HEK293 (cell line): ENCODE results near the gene SHC3.
A peak's percentile ranks its signal among the peaks of the same experiment; 100 is the strongest.

ENCODE experiments used
- CTCF ChIA-PET: fragments of 350-600 bp; formaldehyde crosslinking; extraction: SDS; loops from one replicate; lab custom pipeline; 2021; ENCODE audit warnings: antibody characterized with exemption; lab: Yijun Ruan, JAX
- POLR2A ChIA-PET: fragments of 300-600 bp; formaldehyde crosslinking; extraction: SDS; loops from one replicate; lab custom pipeline; 2020; ENCODE audit warnings: antibody characterized with exemption, inconsistent platforms; lab: Yijun Ruan, JAX
- H3K27ac ChIP-seq: fragments of 200-500 bp; sonication (Bioruptor generic); 2 replicates; pipeline ENCODE4 v1.5.1; 2014; ENCODE audit warnings: low read depth, low read length, control low read depth, inconsistent platforms; ENCODE audit errors: extremely low read depth
- H3K36me3 ChIP-seq, 2 experiments: fragments of 200-500 bp in 1 of 2; sonication (Bioruptor generic) in 1 of 2; 1 replicate in 1 of 2; 2 replicates in 1 of 2; pipeline ENCODE4 v1.5.1; 2014 to 2017; ENCODE audit warnings: inconsistent platforms in 2 of 2, low read length in 2 of 2; ENCODE audit not compliant: control insufficient read depth in 2 of 2, insufficient read depth in 1 of 2
- H3K4me1 ChIP-seq: fragments of 200-500 bp; sonication (Bioruptor generic); 2 replicates; pipeline ENCODE4 v1.5.1; 2014; ENCODE audit warnings: mild to moderate bottlenecking, low read length, inconsistent platforms; ENCODE audit not compliant: control insufficient read depth, insufficient read depth
- H3K4me3 ChIP-seq: 2 replicates; pipeline ENCODE4 v1.5.1; 2011; ENCODE audit warnings: low read depth, mild to moderate bottlenecking, control low read depth, low read length, moderate library complexity
- H3K9me3 ChIP-seq: fragments of 200-500 bp; sonication (Bioruptor generic); 2 replicates; pipeline ENCODE4 v1.5.1; 2014; ENCODE audit warnings: low read depth, low read length, inconsistent platforms; ENCODE audit not compliant: control insufficient read depth, insufficient read depth
- AEBP2 ChIP-seq: fragments of 450-650 bp; formaldehyde crosslinking; IDR thresholded peaks from 2 replicates; pipeline ENCODE4 v1.5.1; 2016; ENCODE audit warnings: missing biosample characterization, missing genetic modification characterization, borderline replicate concordance
- CTCF ChIP-seq: fragments of 450-650 bp; formaldehyde crosslinking; IDR thresholded peaks from 2 replicates; pipeline ENCODE4 v1.5.1; 2016; ENCODE audit warnings: missing biosample characterization, missing genetic modification characterization
- SETDB1 ChIP-seq: IDR thresholded peaks from one replicate; pipeline ENCODE4 v1.6.1; 2017; ENCODE audit warnings: mild to moderate bottlenecking, low read length, moderate library complexity, mixed read lengths; ENCODE audit not compliant: insufficient read length
- ZBTB8A ChIP-seq: fragments of 450-650 bp; formaldehyde crosslinking; IDR thresholded peaks from 2 replicates; pipeline ENCODE4 v1.5.1; 2016; ENCODE audit warnings: missing biosample characterization, missing genetic modification characterization
- ZNF114 ChIP-seq: fragments of 450-650 bp; formaldehyde crosslinking; IDR thresholded peaks from 2 replicates; pipeline ENCODE4 v1.5.0; 2017; ENCODE audit warnings: missing biosample characterization, missing genetic modification characterization
- ZNF184 ChIP-seq: fragments of 450-650 bp; IDR thresholded peaks from 2 replicates; pipeline ENCODE4 v1.5.1; 2018; ENCODE audit warnings: missing biosample characterization, mild to moderate bottlenecking, missing genetic modification characterization
- ZNF394 ChIP-seq: fragments of 450-650 bp; formaldehyde crosslinking; IDR thresholded peaks from 2 replicates; pipeline ENCODE4 v1.5.1; 2016; ENCODE audit warnings: missing biosample characterization, missing genetic modification characterization, mild to moderate bottlenecking, moderate library complexity, borderline replicate concordance
- ZNF426 ChIP-seq: fragments of 450-650 bp; formaldehyde crosslinking; IDR thresholded peaks from 2 replicates; pipeline ENCODE4 v1.5.1; 2017; ENCODE audit warnings: missing biosample characterization, missing genetic modification characterization, mild to moderate bottlenecking, inconsistent platforms, moderate library complexity
- ZNF514 ChIP-seq: fragments of 450-650 bp; formaldehyde crosslinking; IDR thresholded peaks from 2 replicates; pipeline ENCODE4 v1.5.1; 2016; ENCODE audit warnings: missing biosample characterization, missing genetic modification characterization
- ZNF530 ChIP-seq: fragments of 450-650 bp; formaldehyde crosslinking; IDR thresholded peaks from 2 replicates; pipeline ENCODE4 v1.5.1; 2016; ENCODE audit warnings: low read depth, missing biosample characterization, missing genetic modification characterization
- ZNF791 ChIP-seq: fragments of 450-650 bp; formaldehyde crosslinking; IDR thresholded peaks from 2 replicates; pipeline ENCODE4 v1.5.1; 2016; ENCODE audit warnings: missing biosample characterization, missing genetic modification characterization
- ZNF830 ChIP-seq: fragments of 450-650 bp; IDR thresholded peaks from 2 replicates; pipeline ENCODE4 v1.5.0; 2018; ENCODE audit warnings: missing biosample characterization, missing genetic modification characterization, low read depth, mild to moderate bottlenecking, moderate library complexity
- TF ChIP-seq, protein P1 (sequence below): sonication (generic); formaldehyde crosslinking; IDR thresholded peaks from 2 replicates; pipeline ENCODE4 v1.8.1; 2022; ENCODE audit warnings: mild to moderate bottlenecking, moderate library complexity, missing genetic modification reagents

SHC3 gene

DNA sequence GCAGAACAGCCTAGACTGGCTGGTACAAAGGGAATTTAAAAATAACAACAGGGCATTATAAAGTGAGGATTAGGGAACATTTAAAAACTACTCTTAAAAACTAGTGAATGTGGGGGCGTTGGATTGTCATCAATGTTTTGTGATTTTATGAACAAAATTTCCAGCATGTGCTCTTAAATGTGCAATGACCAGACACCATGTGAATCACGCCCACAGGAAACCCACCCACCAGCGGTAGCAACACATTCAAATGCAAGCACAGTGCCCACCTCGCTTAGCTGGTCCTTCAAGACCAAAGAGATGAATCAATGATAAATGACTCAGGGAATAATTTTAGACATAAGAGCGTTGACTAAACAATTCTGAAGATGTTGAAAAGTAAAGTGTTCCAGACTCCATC lies 146.4 kb downstream of the SHC3 start:
- no peaks in the 10 kb centered on the region for H3K9me3 ChIP-seq
- ChIA-PET POLR2A (no interaction called here), CTCF (no interaction called here)
- H3K36me3 ChIP-seq = no peaks in the 10 kb centered on the region
- no peak overlapping the region for H3K27ac ChIP-seq
- no peak overlapping the region for H3K4me3 ChIP-seq
- H3K4me1 ChIP-seq = no peaks in the 10 kb centered on the region
- TF ChIP-seq ZNF530 (tag by site-specific recombination) (no peak), ZNF394 (no peak), ZNF514 (tag by site-specific recombination) (no peak), CTCF (tag by site-specific recombination) (no peak), ZBTB8A (tag by site-specific recombination) (no peak), ZNF426 (tag by site-specific recombination) (no peak), AEBP2 (tag by site-specific recombination) (no peak)
- TF ChIP-seq, protein P1, sequence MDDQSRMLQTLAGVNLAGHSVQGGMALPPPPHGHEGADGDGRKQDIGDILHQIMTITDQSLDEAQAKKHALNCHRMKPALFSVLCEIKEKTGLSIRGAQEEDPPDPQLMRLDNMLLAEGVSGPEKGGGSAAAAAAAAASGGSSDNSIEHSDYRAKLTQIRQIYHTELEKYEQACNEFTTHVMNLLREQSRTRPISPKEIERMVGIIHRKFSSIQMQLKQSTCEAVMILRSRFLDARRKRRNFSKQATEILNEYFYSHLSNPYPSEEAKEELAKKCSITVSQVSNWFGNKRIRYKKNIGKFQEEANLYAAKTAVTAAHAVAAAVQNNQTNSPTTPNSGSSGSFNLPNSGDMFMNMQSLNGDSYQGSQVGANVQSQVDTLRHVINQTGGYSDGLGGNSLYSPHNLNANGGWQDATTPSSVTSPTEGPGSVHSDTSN (CRISPR knock-in tag) = no peak

DNA sequence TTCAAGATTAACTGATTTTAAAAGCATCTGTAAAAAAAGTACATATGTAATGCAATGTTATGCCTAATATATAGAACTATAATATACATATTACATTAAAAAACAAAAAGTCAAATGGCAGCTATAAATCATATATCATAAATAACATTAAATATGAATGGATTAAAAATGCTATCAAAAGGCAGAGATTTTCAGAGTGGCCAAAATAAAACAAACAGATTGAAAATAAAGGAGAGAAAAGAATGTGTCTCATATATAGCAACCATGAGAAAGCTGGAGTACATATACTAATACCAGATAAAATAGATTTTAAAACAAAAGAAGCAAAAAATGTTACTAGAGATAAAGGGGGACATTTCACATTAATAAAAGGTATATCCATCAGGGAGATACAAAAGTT lies 148.8 kb downstream of the SHC3 start:
- Histone ChIP-seq H3K36me3 (no peaks in the 10 kb centered on the region), H3K9me3 (no peaks in the 10 kb centered on the region), H3K4me3 (no peak overlapping the region), H3K27ac (no peak overlapping the region), H3K4me1 (no peaks in the 10 kb centered on the region)
- TF ChIP-seq ZNF114 (tag by site-specific recombination) (no peak), SETDB1 (peak; percentile 81)
- CTCF ChIA-PET = interaction anchor here (0.7 kb wide), 2 partner anchors 20 to 183 kb away, joined by 3 read pairs; no protein-coding TSS in a partner anchor
- POLR2A ChIA-PET = no interaction called here

DNA sequence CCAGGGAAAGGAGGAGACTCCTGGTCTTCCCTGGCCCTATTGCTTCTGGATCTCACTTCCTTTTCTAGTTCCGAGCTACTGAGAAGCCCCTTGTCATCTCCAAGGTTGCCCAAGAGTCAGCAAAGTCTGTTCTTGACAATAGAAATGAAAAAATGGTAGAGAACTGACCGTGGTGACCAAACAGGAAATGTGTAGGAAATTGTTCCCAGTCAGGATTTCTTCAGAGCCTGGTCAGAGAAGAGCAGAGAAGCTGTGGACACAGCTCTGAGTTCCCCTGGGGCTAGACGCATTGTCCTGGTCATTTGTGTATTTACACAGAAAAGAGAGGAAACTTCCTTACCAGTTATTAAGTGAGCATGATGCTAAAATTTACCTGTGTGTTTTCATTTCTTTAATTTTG lies 151.7 kb downstream of the SHC3 start:
- POLR2A ChIA-PET = no interaction called here
- Histone ChIP-seq H3K4me3 (no peak overlapping the region), H3K4me1 (no peaks in the 10 kb centered on the region), H3K36me3 (no peaks in the 10 kb centered on the region), H3K9me3 (no peaks in the 10 kb centered on the region), H3K27ac (no peak overlapping the region)
- CTCF ChIA-PET = no interaction called here
- TF ChIP-seq ZNF791 (tag by site-specific recombination) = no peak

GRCh38 chr9:89025553-89025952 lies 153.1 kb downstream of the SHC3 start:
- TF ChIP-seq ZNF184 (tag by site-specific recombination) = no peak
- no peak for TF ChIP-seq ZNF830
- Histone ChIP-seq H3K36me3 (no peaks in the 10 kb centered on the region), H3K27ac (no peak overlapping the region), H3K9me3 (no peaks in the 10 kb centered on the region), H3K4me1 (no peaks in the 10 kb centered on the region), H3K4me3 (no peak overlapping the region)
- ChIA-PET CTCF (no interaction called here), POLR2A (no interaction called here)
